HG03135 (cell line): Measurements from ENCODE around the gene ARTN.

Experiments
- ATAC-seq: cut with Tn5 transposase; IDR thresholded peaks from one replicate; pipeline ENCODE4 v1.9.1; 2021; ENCODE audit warnings: mild to moderate bottlenecking, moderate library complexity; ENCODE audit not compliant: unreplicated experiment

ARTN gene

DNA sequence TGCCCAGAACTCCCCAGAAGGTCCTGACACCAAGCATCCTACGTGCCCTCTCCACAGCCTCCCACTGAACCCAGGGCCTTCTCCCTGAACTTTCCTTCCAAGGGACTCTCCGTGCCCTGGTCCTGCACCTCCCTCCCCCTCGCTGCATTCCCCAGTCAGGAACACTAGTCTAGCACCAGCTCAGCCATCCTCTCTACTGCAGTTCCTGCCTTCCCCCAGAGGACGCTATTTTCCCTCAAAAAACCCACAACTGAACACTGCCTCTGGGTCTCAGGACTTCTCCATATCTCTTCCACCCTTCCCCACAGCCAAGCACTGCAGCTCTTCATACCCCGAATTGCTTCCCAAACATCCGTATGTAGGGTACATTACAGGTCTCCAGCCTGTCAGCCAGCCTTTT, 12.6 kb upstream of the ARTN start:
- no peak for ATAC-seq

DNA sequence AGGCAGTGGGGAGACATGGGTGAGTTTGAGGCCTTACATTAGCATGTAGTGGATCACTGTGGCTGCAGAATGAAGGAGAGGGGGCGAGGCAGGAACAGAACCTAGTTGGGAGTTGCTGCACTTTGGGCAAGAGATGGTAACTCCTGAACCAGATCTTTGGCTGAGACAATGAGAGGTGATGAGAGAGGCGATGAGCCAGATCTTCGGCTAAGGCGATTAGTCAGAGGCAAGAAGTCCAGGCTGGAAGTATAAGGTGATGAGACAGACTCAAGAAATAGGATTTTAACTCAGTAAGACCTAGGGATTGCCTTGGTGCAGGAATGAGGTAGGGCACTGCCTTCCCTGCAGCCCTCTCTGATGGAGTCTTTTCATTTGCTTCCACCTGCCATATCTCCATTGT, 9.1 kb upstream of the ARTN start:
- no peak for ATAC-seq

DNA sequence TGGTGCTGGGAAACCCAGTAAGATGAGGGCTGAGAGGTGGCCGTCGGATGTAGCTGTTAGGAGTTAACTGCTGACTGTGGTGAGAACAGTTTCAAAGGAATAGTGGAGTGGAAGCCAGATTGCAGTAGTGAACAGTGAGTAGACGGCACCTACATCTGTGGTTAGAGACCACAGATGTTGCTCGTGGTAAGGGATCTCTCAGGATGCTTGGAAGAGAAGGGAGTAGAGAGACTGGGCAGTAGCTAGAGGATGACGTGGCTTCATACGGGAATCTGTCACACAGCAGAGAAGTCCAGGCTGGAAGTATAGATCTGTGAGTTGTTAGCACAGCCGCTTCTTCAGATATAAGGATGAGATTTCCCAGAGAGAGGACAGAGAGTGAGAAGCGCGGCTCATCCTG, 7.8 kb upstream of the ARTN start:
- ATAC-seq, result no peak

DNA sequence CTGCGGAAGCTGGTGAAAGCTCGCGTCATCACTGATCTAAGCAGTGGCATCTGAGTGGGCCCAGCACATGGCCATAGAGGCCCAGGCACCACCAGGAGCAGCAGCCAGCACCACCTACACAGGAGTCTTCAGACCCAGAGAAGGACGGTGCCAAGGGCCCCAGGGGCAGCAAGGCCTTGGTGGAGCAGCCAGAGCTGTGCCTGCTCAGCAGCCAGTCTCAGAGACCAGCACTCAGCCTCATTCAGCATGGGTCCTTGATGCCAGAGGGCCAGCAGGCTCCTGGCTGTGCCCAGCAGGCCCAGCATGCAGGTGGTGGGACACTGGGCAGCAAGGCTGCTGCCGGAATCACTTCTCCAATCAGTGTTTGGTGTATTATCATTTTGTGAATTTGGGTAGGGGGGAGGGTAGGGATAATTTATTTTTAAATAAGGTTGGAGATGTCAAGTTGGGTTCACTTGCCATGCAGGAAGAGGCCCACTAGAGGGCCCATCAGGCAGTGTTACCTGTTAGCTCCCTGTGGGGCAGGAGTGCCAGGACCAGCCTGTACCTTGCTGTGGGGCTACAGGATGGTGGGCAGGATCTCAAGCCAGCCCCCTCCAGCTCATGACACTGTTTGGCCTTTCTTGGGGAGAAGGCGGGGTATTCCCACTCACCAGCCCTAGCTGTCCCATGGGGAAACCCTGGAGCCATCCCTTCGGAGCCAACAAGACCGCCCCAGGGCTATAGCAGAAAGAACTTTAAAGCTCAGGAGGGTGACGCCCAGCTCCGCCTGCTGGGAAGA, 3.2 kb upstream of the ARTN start:
- no peak for ATAC-seq

DNA sequence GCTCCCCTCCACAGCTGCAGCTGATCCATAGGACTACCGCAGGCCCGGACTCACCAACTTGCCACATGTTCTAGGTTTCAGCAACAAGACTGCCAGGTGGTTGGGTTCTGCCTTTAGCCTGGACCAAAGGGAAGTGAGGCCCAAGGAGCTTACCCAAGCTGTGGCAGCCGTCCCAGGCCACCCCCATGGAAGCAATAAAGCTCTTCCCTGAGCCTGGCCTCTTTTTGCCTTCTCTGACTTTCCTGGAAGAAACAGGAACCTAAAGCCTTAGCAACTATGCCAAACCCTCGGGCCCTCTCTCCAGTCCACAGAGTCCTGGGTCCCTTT, 2.7 kb upstream of the ARTN start:
- no peak for ATAC-seq

DNA sequence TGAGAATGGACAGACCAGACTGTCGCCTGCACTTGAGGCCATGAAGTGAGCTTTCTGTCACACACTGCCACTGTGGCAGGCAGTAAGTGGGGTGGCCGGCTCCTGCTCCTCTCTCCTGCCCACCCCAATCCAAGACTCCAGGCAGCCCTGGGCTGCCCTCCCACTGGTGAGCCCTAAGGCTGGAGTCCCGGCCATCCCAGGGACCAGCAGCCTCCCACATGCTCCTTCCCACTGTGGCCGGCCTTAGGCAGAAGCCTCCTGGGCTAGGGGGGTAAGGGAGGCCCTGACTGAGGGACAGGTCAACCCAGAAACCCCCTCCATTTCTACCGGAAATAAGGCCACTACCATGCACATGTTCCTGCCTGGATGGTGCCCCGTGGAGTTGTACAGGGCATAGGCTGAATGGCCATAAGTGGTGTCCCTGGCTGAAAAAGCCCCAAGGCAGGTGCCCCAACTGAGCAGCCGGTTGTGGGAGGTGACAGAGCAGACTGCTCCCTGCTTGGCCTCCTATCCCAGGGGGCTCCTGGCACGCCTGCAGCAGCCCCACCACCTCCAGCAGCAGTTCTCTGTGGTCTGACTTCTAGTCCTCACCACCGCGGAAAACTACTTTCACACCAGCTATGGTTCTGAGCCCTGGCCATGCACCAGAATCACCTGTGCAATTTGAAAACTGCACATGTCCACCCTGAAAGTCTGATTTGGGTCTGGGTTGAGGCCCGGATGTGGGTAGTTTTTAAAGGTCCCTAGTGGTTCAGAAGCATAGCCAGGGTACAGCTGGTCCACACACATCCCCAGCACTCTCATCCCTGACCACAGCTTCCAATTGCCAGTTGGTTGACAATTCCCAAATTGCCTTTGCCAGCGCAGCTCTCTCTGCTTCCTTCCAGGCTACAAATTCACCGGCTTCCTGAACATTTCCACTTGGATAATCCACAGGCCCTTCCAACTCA, 1.6 kb upstream of the ARTN start:
- no peak for ATAC-seq

DNA sequence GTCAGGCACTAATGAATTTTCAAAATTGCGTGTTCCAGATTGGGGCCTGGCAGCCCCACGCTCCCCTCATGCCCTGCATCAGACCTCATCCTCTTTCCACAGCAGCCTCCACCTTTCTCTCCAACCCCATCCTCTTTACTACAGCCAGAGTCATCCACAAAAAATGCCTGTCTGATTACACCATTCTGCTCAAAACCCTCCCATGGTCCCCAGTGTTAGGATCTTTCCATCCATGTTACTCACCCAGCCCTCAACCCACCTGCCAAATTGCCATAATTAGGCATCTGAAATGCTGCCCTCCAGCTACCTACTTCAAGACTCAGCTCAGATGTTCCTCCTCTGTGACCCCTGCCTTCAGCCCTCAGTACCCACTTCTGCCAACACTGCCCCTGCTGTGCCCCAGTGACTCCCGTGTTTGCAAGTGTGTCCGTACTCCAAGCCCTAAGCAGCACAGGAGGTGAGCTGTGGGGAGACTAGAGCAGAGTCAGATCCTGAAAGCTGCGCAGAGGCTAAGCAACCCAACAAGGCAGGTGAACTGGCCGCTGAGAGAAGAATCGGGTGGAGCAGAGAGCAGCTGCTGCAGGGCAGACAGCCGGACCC, 715 bp upstream of the ARTN start:
- ATAC-seq, result no peak

DNA sequence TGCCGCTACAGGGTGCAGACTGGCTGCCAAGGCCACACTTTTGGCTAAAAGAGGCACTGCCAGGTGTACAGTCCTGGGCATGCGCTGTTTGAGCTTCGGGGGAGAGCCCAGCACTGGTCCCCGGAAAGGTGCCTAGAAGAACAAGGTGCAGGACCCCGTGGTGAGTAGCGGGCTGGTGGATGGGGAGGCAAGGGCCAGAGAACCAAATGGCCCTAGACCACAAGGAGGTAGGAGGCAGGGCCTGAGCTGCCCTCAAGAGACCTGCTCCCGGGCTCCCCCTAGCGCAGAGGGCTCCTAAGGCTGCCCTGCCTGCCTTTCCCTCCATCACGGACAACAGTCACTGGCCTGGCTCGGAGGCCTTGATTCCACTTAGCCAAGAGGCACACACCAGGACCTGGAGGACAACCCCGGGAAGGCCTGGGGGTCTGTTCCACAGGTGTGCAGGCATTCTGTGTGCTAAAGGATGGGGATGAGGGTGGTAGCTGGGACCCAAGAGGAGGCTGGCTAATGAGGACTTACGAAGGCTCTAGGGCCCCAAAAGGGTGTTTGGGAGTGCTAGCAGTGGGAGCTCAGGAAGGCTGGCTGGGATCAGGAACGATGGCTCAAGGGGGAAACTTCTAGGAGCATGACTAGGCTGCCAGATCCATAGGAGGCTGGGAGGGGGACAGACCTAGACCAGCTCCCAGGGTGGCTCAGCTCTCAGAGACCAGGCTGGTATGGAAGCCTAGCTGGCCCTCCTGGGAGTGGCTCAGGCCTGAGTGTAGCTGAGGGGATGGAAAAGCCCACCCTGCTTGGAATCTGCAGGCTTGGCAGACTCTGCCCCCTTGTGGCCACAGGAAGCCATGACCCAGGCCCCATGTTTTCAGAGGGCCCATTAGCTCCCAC, 742 bp downstream of the ARTN start:
- no peak for ATAC-seq

DNA sequence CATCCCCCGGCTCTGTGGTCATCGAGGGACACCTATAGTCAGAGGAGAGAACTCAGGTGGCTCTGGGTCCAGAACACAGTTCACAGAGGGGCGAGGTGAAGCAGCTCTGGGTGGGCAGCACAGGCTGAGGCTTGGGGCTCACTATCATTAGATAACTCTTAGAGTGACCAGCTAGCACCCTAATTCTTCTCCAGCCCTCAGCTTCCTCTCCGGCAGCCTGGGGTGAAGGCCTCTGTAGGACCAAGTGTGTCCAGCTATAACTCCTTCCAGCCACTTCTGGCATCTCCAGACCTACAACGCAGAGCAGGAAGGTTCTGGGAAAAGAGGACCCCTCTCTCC, 1.4 kb downstream of the ARTN start:
- no peak for ATAC-seq

DNA sequence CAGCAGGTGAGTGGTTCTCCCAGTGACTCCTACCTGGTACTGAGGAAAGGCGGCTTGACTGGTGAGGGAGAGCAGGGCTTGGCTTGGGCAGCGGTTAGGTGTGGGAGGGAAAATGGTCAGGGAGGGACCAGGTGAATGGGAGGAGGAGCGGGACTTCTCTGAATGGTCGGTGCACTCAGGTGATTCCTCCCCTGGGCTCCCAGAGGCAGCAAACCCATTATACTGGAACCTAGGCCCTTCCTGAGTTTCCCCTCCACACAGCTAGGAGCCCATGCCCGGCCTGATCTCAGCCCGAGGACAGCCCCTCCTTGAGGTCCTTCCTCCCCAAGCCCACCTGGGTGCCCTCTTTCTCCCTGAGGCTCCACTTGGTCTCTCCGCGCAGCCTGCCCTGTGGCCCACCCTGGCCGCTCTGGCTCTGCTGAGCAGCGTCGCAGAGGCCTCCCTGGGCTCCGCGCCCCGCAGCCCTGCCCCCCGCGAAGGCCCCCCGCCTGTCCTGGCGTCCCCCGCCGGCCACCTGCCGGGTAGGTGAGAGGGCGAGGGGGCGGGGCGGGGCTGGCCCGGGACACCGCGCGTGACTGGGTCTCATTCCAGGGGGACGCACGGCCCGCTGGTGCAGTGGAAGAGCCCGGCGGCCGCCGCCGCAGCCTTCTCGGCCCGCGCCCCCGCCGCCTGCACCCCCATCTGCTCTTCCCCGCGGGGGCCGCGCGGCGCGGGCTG, 2.3 kb downstream of the ARTN start:
- ATAC-seq, result no peak

DNA sequence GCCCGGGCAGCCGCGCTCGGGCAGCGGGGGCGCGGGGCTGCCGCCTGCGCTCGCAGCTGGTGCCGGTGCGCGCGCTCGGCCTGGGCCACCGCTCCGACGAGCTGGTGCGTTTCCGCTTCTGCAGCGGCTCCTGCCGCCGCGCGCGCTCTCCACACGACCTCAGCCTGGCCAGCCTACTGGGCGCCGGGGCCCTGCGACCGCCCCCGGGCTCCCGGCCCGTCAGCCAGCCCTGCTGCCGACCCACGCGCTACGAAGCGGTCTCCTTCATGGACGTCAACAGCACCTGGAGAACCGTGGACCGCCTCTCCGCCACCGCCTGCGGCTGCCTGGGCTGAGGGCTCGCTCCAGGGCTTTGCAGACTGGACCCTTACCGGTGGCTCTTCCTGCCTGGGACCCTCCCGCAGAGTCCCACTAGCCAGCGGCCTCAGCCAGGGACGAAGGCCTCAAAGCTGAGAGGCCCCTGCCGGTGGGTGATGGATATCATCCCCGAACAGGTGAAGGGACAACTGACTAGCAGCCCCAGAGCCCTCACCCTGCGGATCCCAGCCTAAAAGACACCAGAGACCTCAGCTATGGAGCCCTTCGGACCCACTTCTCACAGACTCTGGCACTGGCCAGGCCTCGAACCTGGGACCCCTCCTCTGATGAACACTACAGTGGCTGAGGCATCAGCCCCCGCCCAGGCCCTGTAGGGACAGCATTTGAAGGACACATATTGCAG, 3.0 kb downstream of the ARTN start:
- no peak for ATAC-seq

DNA sequence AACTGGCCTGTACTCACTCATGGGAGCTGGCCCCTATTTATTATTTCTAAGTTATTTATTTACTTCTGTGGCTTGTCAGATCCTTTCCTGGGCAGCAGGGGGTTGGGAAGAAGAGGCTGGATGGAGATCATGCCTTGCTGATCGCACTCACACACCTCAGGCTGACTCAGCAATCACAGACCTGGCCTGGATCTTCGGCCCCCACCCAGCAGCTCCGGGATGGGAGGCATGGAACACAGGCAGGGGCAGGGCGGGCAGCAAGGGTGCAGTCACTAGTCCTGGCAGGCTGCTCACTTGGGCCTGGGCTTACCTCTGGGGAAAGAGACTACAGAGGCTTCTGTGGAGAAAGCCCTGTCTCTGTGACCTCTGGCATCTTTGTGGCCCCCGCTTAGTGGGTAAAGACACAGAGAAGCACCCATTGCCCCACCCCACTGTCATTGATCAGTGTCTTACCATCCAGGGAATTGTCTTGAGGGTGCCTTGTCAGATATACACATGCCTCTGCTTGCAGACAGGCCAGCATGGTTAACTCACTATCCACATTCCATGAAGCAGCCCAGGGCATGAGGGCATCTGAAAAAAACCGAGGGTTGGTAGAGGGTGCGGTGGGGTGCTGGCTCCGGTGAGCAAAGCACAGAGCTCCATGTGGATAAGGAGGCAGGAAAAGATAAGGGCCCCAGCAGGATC, 3.7 kb downstream of the ARTN start:
- no peak for ATAC-seq

DNA sequence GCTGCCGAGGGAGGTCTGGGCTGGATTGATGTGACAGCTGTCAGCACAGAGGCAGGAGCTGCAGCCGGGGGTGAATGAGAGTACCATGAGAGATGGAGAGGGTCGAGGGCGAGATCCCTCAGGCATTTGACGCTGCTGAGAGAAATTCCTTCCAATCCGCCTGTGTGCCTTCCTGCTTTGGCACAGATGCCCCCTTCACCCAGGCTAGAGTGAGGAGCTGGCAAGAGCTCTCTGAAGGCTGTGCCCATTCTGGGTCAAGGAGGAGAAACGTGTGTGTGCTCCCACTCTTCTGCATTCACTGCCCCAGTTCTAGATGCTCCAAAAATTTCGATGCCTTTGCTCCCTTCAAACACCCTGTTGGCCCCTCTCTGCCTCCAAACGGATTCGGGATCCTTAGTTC, 4.8 kb downstream of the ARTN start:
- no peak for ATAC-seq

DNA sequence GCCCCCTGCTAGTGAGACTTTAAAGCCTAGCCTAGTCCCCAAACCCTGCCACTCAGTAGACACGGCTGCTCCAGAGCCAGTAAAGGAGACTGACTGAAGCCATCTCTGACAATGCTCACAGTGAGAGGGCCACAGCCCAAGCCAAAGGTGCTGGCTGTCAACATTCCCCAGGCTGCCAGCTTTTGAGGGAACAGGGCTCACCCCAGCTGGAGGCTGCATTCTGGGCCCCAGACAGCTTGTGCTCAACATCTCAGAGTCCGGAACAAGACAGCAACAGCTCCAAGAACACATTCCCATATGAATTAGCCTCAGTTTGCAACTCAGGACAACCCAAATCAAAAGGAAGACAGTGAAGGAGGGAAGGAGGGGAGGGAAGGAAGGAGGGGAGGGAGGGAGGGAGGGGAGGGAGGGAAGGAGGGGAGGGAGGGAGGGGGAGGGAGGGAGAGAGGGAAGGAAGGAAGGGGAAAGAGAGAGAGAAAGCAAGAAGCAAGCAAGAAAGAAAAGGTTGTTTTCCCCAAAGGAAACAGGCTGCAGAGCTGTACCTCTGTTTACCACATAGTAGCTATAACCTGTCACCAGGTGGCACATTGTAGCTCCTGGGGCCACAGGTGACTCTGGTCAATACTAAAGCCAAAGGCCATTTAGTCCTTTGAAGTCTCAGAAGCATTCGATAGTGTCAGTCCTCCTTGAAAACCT, 5.4 kb downstream of the ARTN start:
- no peak for ATAC-seq

DNA sequence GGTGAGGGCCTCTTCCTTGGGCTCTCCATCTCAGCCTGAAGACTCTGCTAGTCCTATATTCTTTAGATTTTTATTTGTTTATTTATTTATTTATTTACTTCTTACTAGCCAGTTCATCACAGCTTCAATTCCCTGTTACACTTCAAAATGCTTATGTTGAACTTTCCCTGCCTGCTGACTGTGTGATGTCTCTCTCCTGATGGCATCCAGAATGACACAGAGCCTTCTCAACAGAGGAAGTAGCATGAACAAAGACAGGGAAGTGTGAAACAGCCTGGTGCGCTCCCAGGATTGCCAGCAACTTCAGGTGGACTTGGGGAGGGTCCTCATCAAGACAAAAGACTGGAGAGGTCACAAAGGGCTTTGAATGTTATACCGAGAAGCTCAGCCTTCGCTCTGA, 8.8 kb downstream of the ARTN start:
- no peak for ATAC-seq

DNA sequence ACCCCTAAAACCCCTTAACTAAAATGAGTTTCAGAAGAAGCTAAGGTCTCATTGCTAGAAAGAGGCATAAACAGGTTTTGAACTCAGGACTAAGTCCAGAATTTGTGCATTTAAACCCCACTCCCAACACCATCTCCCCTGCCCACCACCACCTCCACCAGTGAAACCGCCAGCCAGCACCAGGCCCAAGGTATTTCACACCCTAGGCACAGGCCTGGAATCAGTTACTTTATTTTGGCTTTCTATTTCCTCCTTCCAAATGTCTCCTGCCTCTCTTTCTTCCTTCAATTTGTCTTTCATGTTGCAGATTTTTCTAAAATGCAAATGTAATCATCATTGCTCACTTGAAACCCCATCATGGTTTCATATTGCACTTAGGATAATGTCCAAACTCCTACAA, 11.3 kb downstream of the ARTN start:
- no peak for ATAC-seq

DNA sequence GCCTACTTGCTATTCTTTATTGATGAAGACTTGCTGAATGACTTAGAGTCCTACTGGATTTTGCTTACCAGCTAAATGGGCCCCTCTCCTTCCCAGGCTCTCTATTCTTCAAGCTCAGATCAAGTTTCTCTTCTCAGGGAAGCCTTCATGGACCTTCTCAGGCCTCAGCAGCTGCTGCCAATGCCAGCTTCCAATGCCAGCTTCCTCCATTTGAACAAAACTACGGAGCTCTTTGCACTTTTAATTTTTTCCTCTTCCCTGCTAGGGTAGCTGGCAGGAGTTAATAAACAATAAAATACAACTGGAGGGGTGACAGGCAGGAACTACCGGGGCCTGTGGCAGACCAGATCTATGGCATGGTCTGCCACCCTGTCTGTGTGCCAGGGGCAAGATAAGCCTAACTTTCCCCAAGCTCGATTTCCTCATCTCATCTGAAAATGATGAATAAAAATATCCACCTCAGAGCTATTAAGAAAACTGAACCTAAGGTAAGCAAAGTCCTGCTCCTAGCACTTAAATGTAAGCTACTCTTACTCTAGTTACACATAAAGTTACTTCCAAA, 12.2 kb downstream of the ARTN start:
- ATAC-seq, result no peak
